SK-N-MC (cell line): ENCODE results near the gene SLC4A1AP.
"Not testable (repeated sequence)": the region's sequence is repeated elsewhere in the genome, so short reads cannot be mapped to it uniquely, and the experiment has no call there.

Experiments used
- DNase-seq: peaks from one replicate; pipeline ENCODE4 v3.0.0-alpha.2; 2011; ENCODE audit warnings: low read depth, low spot score
- H3K27ac ChIP-seq: fragments of 200-600 bp; sonication (generic); 2 replicates; pipeline ENCODE4 v1.5.1; 2016; ENCODE audit warnings: mixed run types
- H3K36me3 ChIP-seq: fragments of 200-600 bp; sonication (generic); 2 replicates; pipeline ENCODE4 v1.6.1; 2017; ENCODE audit warnings: antibody characterized with exemption, low read length, mixed read lengths; ENCODE audit not compliant: insufficient read depth
- H3K4me3 ChIP-seq: fragments of 200-600 bp; sonication (generic); 2 replicates; pipeline ENCODE4 v1.5.1; 2016
- H3K9ac ChIP-seq: fragments of 200-600 bp; sonication (generic); 2 replicates; pipeline ENCODE4 v1.8.0; 2017; ENCODE audit warnings: mixed run types, mixed read lengths; ENCODE audit not compliant: insufficient read length
- H3K9me3 ChIP-seq: fragments of 200-600 bp; sonication (generic); 2 replicates; pipeline ENCODE4 v1.6.1; 2017; ENCODE audit warnings: low read depth, mild to moderate bottlenecking, antibody characterized with exemption, low read length, moderate library complexity, mixed read lengths
- EZH2 ChIP-seq: fragments of 200-600 bp; sonication (generic); IDR thresholded peaks from one replicate; pipeline ENCODE4 v1.6.1; 2017; ENCODE audit warnings: antibody characterized with exemption
- FOXP2 ChIP-seq: optimal IDR thresholded peaks from 2 replicates; pipeline ENCODE3; 2011; ENCODE audit warnings: mild to moderate bottlenecking, moderate library complexity; ENCODE audit not compliant: insufficient read depth; ENCODE audit errors: extremely low read length, control extremely low read depth
- POLR2AphosphoS5 ChIP-seq: IDR thresholded peaks from 2 replicates; pipeline ENCODE4 v1.6.1; 2012; ENCODE audit warnings: mild to moderate bottlenecking, low read depth, low read length, borderline replicate concordance

Gene SLC4A1AP

GRCh38 chr2:27664154-27664574 is 475 bp downstream of the SLC4A1AP start:
- Histone ChIP-seq H3K9me3 (no peaks in the 10 kb centered on the region), H3K9ac (peak overlapping the region; percentile 86), H3K36me3 (peaks cover 40% of the 10 kb centered on the region), H3K4me3 (peak overlapping the region; percentile 91), H3K27ac (peak overlapping the region; percentile 96; the same call in 1 of the 2 replicates)
- TF ChIP-seq POLR2AphosphoS5 (no peak), EZH2 (no peak), FOXP2 (no peak)
- DNase-seq, result no peak

GRCh38 chr2:27664622-27665363 is 1.1 kb downstream of the SLC4A1AP start:
- Histone ChIP-seq H3K36me3 (peaks cover 38% of the 10 kb centered on the region), H3K27ac (no peak overlapping the region)
- TF ChIP-seq EZH2, result no peak
- TF ChIP-seq POLR2AphosphoS5, result no peak
- no peak for TF ChIP-seq FOXP2

GRCh38 chr2:27667446-27667845 is 3.8 kb downstream of the SLC4A1AP start:
- TF ChIP-seq POLR2AphosphoS5 (no peak), FOXP2 (no peak), EZH2 (no peak)
- no peak overlapping the region for H3K27ac ChIP-seq
- H3K9me3 ChIP-seq, result no peaks in the 10 kb centered on the region
- H3K36me3 ChIP-seq, result peaks cover 20% of the 10 kb centered on the region
- DNase-seq, result no peak
- no peak overlapping the region for H3K4me3 ChIP-seq
- no peak overlapping the region for H3K9ac ChIP-seq

More at GRCh38 chr2:27664622-27665363, 1.1 kb downstream of the SLC4A1AP start:
- H3K9ac ChIP-seq, result peak overlapping the region; percentile 86
- no peak for DNase-seq
- H3K4me3 ChIP-seq, result peak overlapping the region; percentile 91
- H3K9me3 ChIP-seq, result no peaks in the 10 kb centered on the region

GRCh38 chr2:27671235-27671634 is 7.5 kb downstream of the SLC4A1AP start:
- Histone ChIP-seq H3K9ac (no peak overlapping the region), H3K9me3 (no peaks in the 10 kb centered on the region), H3K36me3 (peaks cover 40% of the 10 kb centered on the region), H3K27ac (no peak overlapping the region), H3K4me3 (no peak overlapping the region)
- no peak for DNase-seq
- no peak for TF ChIP-seq POLR2AphosphoS5
- TF ChIP-seq EZH2, result no peak
- no peak for TF ChIP-seq FOXP2

GRCh38 chr2:27672723-27673486 is 9.2 kb downstream of the SLC4A1AP start:
- H3K36me3 ChIP-seq, result peaks cover 46% of the 10 kb centered on the region
- no peak for TF ChIP-seq FOXP2
- no peak for TF ChIP-seq POLR2AphosphoS5
- no peak for TF ChIP-seq EZH2
- DNase-seq, result no peak
- H3K9ac ChIP-seq, result no peak overlapping the region
- no peaks in the 10 kb centered on the region for H3K9me3 ChIP-seq
- no peak overlapping the region for H3K4me3 ChIP-seq
- no peak overlapping the region for H3K27ac ChIP-seq

- peaks cover 39% of the 10 kb centered on the region for H3K36me3 ChIP-seq
- H3K9me3 ChIP-seq, result no peaks in the 10 kb centered on the region
- TF ChIP-seq EZH2 (no peak), POLR2AphosphoS5 (no peak), FOXP2 (no peak)
- DNase-seq, result no peak
- no peak overlapping the region for H3K27ac ChIP-seq
- H3K4me3 ChIP-seq, result no peak overlapping the region
- H3K9ac ChIP-seq, result no peak overlapping the region
Measured at GRCh38 chr2:27680571-27680970, 16.9 kb downstream of the SLC4A1AP start.

GRCh38 chr2:27681841-27682240 is 18.2 kb downstream of the SLC4A1AP start:
- TF ChIP-seq FOXP2, result no peak
- TF ChIP-seq POLR2AphosphoS5, result no peak
- TF ChIP-seq EZH2, result no peak
- Histone ChIP-seq H3K27ac (0 out of 2 replicates have a peak overlapping the region, but pooled peaks have one; percentile 10), H3K9me3 (no peaks in the 10 kb centered on the region), H3K36me3 (peaks cover 36% of the 10 kb centered on the region), H3K4me3 (no peak overlapping the region), H3K9ac (no peak overlapping the region)
- no peak for DNase-seq

- not testable (repeated sequence) for H3K9ac ChIP-seq, DNase-seq, H3K4me3 ChIP-seq, H3K9me3 ChIP-seq
- Histone ChIP-seq H3K27ac (0 out of 2 replicates have a peak overlapping the region, but pooled peaks have one; percentile 10), H3K36me3 (peaks cover 31% of the 10 kb centered on the region)
Measured at GRCh38 chr2:27682334-27682771, 18.7 kb downstream of the SLC4A1AP start.
